H9 (cell line): ENCODE measurements around the gene BTBD17. TPM values are rescaled to one million over a fixed set of nuclear protein-coding genes. Genes with fewer than 3 reads are reported as not detected.

ENCODE experiments used
- DNase-seq: peaks from one replicate; pipeline ENCODE4 v3.0.0-alpha.2; 2017
- H2AFZ ChIP-seq: one replicate; pipeline ENCODE4 v1.6.1; 2013; ENCODE audit warnings: mild to moderate bottlenecking, low read length, control low read depth, moderate library complexity
- H2AK5ac ChIP-seq: 2 replicates; pipeline ENCODE4 v1.6.1; 2013; ENCODE audit warnings: low read length, control low read depth, mixed read lengths; ENCODE audit not compliant: insufficient read length
- H2BK120ac ChIP-seq: one replicate; pipeline ENCODE4 v1.6.1; 2013; ENCODE audit warnings: low read depth, mild to moderate bottlenecking, low read length, control low read depth, inconsistent platforms; ENCODE audit not compliant: poor library complexity, severe bottlenecking
- H2BK12ac ChIP-seq: 2 replicates; pipeline ENCODE4 v1.6.1; 2013; ENCODE audit warnings: low read length, control low read depth, mixed read lengths, low read depth; ENCODE audit not compliant: insufficient read length
- H2BK15ac ChIP-seq: 2 replicates; pipeline ENCODE4 v1.6.1; 2013; ENCODE audit warnings: low read depth, low read length, control low read depth
- H2BK20ac ChIP-seq: one replicate; pipeline ENCODE4 v1.6.1; 2013; ENCODE audit warnings: low read depth, mild to moderate bottlenecking, low read length, control low read depth, inconsistent platforms; ENCODE audit not compliant: poor library complexity, severe bottlenecking
- H2BK5ac ChIP-seq: 2 replicates; pipeline ENCODE4 v1.6.1; 2013; ENCODE audit warnings: low read length, control low read depth, mixed read lengths; ENCODE audit not compliant: insufficient read length
- H3K14ac ChIP-seq: 2 replicates; pipeline ENCODE4 v1.6.1; 2013; ENCODE audit warnings: low read length, control low read depth; ENCODE audit not compliant: insufficient read depth
- H3K18ac ChIP-seq: 2 replicates; pipeline ENCODE4 v1.6.1; 2013; ENCODE audit warnings: low read depth, mild to moderate bottlenecking, mixed read lengths, low read length, control low read depth; ENCODE audit not compliant: insufficient read length
- H3K23ac ChIP-seq: 2 replicates; pipeline ENCODE4 v1.6.1; 2013; ENCODE audit warnings: low read length, control low read depth, mixed read lengths, low read depth; ENCODE audit not compliant: insufficient read length
- H3K23me2 ChIP-seq: 2 replicates; pipeline ENCODE4 v1.6.1; 2013; ENCODE audit warnings: low read depth, mild to moderate bottlenecking, mixed read lengths, low read length, control low read depth; ENCODE audit not compliant: insufficient read length, poor library complexity, severe bottlenecking
- H3K27ac ChIP-seq: 2 replicates; pipeline ENCODE4 v1.5.1; 2013; ENCODE audit warnings: low read length, control low read depth, mixed read lengths, low read depth; ENCODE audit not compliant: insufficient read length
- H3K27me3 ChIP-seq: 2 replicates; pipeline ENCODE4 v1.6.1; 2013; ENCODE audit warnings: low read length, control low read depth, inconsistent platforms; ENCODE audit not compliant: insufficient read depth
- H3K4ac ChIP-seq: 2 replicates; pipeline ENCODE4 v1.6.1; 2013; ENCODE audit warnings: low read depth, mild to moderate bottlenecking, control low read depth, inconsistent platforms, low read length, moderate library complexity
- H3K4me1 ChIP-seq: 2 replicates; pipeline ENCODE4 v1.6.1; 2013; ENCODE audit warnings: low read length, control low read depth, inconsistent platforms; ENCODE audit not compliant: insufficient read depth
- H3K4me2 ChIP-seq: 2 replicates; pipeline ENCODE4 v1.6.1; 2013; ENCODE audit warnings: low read length, control low read depth, mixed read lengths; ENCODE audit not compliant: insufficient read length, insufficient read depth
- H3K56ac ChIP-seq: 2 replicates; pipeline ENCODE4 v1.6.1; 2013; ENCODE audit warnings: low read depth, mild to moderate bottlenecking, mixed read lengths, low read length, control low read depth; ENCODE audit not compliant: insufficient read length
- H3K79me1 ChIP-seq: 2 replicates; pipeline ENCODE4 v1.6.1; 2013; ENCODE audit warnings: low read depth, mild to moderate bottlenecking, moderate library complexity, low read length, control low read depth, inconsistent platforms; ENCODE audit not compliant: insufficient read depth, poor library complexity, severe bottlenecking
- H3K79me2 ChIP-seq: 2 replicates; pipeline ENCODE4 v1.6.1; 2013; ENCODE audit warnings: low read length, control low read depth, inconsistent platforms; ENCODE audit not compliant: insufficient read depth
- H3K9ac ChIP-seq: 2 replicates; pipeline ENCODE4 v1.6.1; 2013; ENCODE audit warnings: low read length, control low read depth, mixed read lengths; ENCODE audit not compliant: insufficient read length; ENCODE audit errors: extremely low read depth
- H3K9me3 ChIP-seq: one replicate; pipeline ENCODE4 v1.6.1; 2013; ENCODE audit warnings: low read depth, low read length, inconsistent platforms; ENCODE audit not compliant: control insufficient read depth
- H3T11ph ChIP-seq: one replicate; pipeline ENCODE4 v1.6.1; 2013; ENCODE audit warnings: mild to moderate bottlenecking, low read length, control low read depth, inconsistent platforms
- H4K20me1 ChIP-seq: one replicate; pipeline ENCODE4 v1.6.1; 2013; ENCODE audit not compliant: control insufficient read depth, insufficient read length, insufficient read depth
- H4K5ac ChIP-seq: 2 replicates; pipeline ENCODE4 v1.6.1; 2013; ENCODE audit warnings: low read depth, mild to moderate bottlenecking, mixed read lengths, low read length, control low read depth; ENCODE audit not compliant: insufficient read length
- H4K8ac ChIP-seq: replicated peaks from 2 replicates; pipeline ENCODE4 v1.6.1; 2013; ENCODE audit warnings: low read length, control low read depth, mixed read lengths, low read depth; ENCODE audit not compliant: insufficient read length
- H4K91ac ChIP-seq: 2 replicates; pipeline ENCODE4 v1.6.1; 2013; ENCODE audit warnings: low read depth, mild to moderate bottlenecking, moderate library complexity, mixed read lengths, low read length, control low read depth; ENCODE audit not compliant: insufficient read length
- H3K27ac Mint-ChIP-seq, 3 experiments: 2 replicates in 2 of 3; 3 replicates in 1 of 3; pipeline ENCODE4 v1.8.0; 2020 to 2021; ENCODE audit warnings: mixed read lengths in 3 of 3, mild to moderate bottlenecking in 1 of 3, moderate library complexity in 1 of 3
- H3K27me3 Mint-ChIP-seq: 2 replicates; pipeline ENCODE4 v1.8.0; 2021; ENCODE audit warnings: low read depth, mild to moderate bottlenecking, moderate library complexity, mixed read lengths
- H3K36me3 Mint-ChIP-seq, 3 experiments: 2 replicates in 2 of 3; 3 replicates in 1 of 3; pipeline ENCODE4 v1.8.0; 2020 to 2021; ENCODE audit warnings: low read depth in 3 of 3, mixed read lengths in 3 of 3; ENCODE audit not compliant: insufficient read depth in 1 of 3
- H3K4me1 Mint-ChIP-seq, 2 experiments: 2 replicates each; pipeline ENCODE4 v1.8.0; 2020; ENCODE audit warnings: mixed read lengths in 2 of 2
- H3K4me3 Mint-ChIP-seq, 2 experiments: 2 replicates in 1 of 2; 3 replicates in 1 of 2; pipeline ENCODE4 v1.8.0; 2020 to 2021; ENCODE audit warnings: mild to moderate bottlenecking in 2 of 2, mixed read lengths in 2 of 2, moderate library complexity in 1 of 2
- H3K9me3 Mint-ChIP-seq, 2 experiments: 2 replicates in 1 of 2; 3 replicates in 1 of 2; pipeline ENCODE4 v1.8.0; 2020; ENCODE audit warnings: mild to moderate bottlenecking in 2 of 2, mixed read lengths in 2 of 2, moderate library complexity in 1 of 2
- CTCF ChIP-seq: fragments of 200-600 bp; sonication (generic); conservative IDR thresholded peaks from 3 replicates; pipeline ENCODE4 v1.8.0; 2021; ENCODE audit warnings: antibody characterized with exemption, mild to moderate bottlenecking
- WGBS: extraction: QIAGEN DNeasy Blood & Tissue Kit; methylation state at CpG from one replicate; pipeline ENCODE4 v1.1.7; 2013; ENCODE audit warnings: missing lambda C conversion rate, low lambda C conversion rate, mixed read lengths; ENCODE audit not compliant: insufficient read length; ENCODE audit errors: extremely low coverage; 5-methylcytosine and 5-hydroxymethylcytosine counted together
- total RNA-seq: library from RNA; stranded (reverse); gene quantifications from 2 replicates; pipeline ENCODE4 v1.2.1, GENCODE V29; 2021

Gene BTBD17
- total RNA-seq, 1 experiment from 2014 or later = 0.33 TPM

- no peak overlapping the region for H2BK15ac ChIP-seq
- Mint-ChIP-seq H3K36me3 (peaks cover 0 to 6% (median 4%) of the 10 kb centered on the region in 3 experiments; a peak in 3 of 7 replicates), H3K4me1 (no peaks in the 10 kb centered on the region), H3K27me3 (peaks cover 38% of the 10 kb centered on the region), H3K27ac (no peak overlapping the region; a peak in 1 of 7 replicates), H3K9me3 (peaks cover 7 to 9% of the 10 kb centered on the region in 2 experiments; a peak in 4 of 5 replicates), H3K4me3 (no peak overlapping the region)
- no peaks in the 10 kb centered on the region for H3K23me2 ChIP-seq
- H3K14ac ChIP-seq = no peak overlapping the region; the same call in 1 of the 2 replicates
- no peaks in the 10 kb centered on the region for H3K79me1 ChIP-seq
- no peak overlapping the region for H3K9ac ChIP-seq
- no peaks in the 10 kb centered on the region for H4K20me1 ChIP-seq
- no peak for DNase-seq
- H4K91ac ChIP-seq = no peak overlapping the region
- no peak overlapping the region for H4K8ac ChIP-seq
- no peak overlapping the region for H3K23ac ChIP-seq
- H3T11ph ChIP-seq = no peak overlapping the region
- H2AK5ac ChIP-seq = no peak overlapping the region
- H3K18ac ChIP-seq = no peak overlapping the region
- H2AFZ ChIP-seq = no peak overlapping the region
- H3K56ac ChIP-seq = no peak overlapping the region
- no peak overlapping the region for H3K27ac ChIP-seq
- H3K4me1 ChIP-seq = no peaks in the 10 kb centered on the region
- peaks cover 6% of the 10 kb centered on the region for H3K9me3 ChIP-seq
- H3K79me2 ChIP-seq = no peaks in the 10 kb centered on the region
- no peak overlapping the region for H4K5ac ChIP-seq
- H2BK20ac ChIP-seq = no peak overlapping the region
- H3K27me3 ChIP-seq = no peaks in the 10 kb centered on the region
- no peak overlapping the region for H3K4ac ChIP-seq
- no peak overlapping the region for H3K4me2 ChIP-seq
- no peak overlapping the region for H2BK120ac ChIP-seq
- no CpG with 5 or more reads among the region's 10 CpGs for WGBS
- no peak overlapping the region for H2BK5ac ChIP-seq
- TF ChIP-seq CTCF = no peak
- no peak overlapping the region for H2BK12ac ChIP-seq
Observed at GRCh38 chr17:74316220-74316619, 45.4 kb downstream of the BTBD17 start.
